Measurements from ENCODE around the gene GRPEL1. TPM values are rescaled to one million over a fixed set of nuclear protein-coding genes. Genes with fewer than 3 reads are reported as not detected.

The GRPEL1 gene
- total RNA-seq, 3 donors from 2014 or later (not counting 1 experiment from before 2014, with no cell fraction given) = 20.1 to 37.8 (median 36.8) TPM

GRCh38 chr4:7066006-7066405 is 1.9 kb downstream of the GRPEL1 start:
- Histone ChIP-seq H3K27me3 (ENCODE audit: control insufficient read depth, insufficient read depth, low read length) (no peaks in the 10 kb centered on the region), H3K36me3 (ENCODE audit: control insufficient read depth, insufficient read depth, low read length) (peaks cover 32% of the 10 kb centered on the region), H3K9me3 (ENCODE audit: control insufficient read depth, insufficient read depth, low read length) (no peaks in the 10 kb centered on the region), H3K4me3 (ENCODE audit: low read length) (no peak overlapping the region), H3K4me1 (ENCODE audit: control insufficient read depth, insufficient read depth, low read length) (peaks cover 27% of the 10 kb centered on the region), H3K27ac (ENCODE audit: low read length) (no peak overlapping the region)
- TF ChIP-seq CTCF (IDR thresholded peaks at IDR 0.05) = no peak
- WGBS (ENCODE audit: insufficient coverage) = 95% methylated on average over 11 of the region's 11 CpGs
- Mint-ChIP-seq H3K4me3 (peak overlapping the region; percentile 74), H3K27ac (no peak overlapping the region), H3K27me3 (ENCODE audit: low read depth in 2 of 2) (peaks cover 3 to 5% of the 10 kb centered on the region in 2 donors), H3K36me3 (peaks cover 7% of the 10 kb centered on the region), H3K9me3 (no peaks in the 10 kb centered on the region), H3K4me1 (peaks cover 27 to 42% of the 10 kb centered on the region in 2 donors)
- no peak for ATAC-seq
- intact Hi-C loops (cut with micrococcal nuclease) = no loop called here
- no peak for DNase-seq

DNA sequence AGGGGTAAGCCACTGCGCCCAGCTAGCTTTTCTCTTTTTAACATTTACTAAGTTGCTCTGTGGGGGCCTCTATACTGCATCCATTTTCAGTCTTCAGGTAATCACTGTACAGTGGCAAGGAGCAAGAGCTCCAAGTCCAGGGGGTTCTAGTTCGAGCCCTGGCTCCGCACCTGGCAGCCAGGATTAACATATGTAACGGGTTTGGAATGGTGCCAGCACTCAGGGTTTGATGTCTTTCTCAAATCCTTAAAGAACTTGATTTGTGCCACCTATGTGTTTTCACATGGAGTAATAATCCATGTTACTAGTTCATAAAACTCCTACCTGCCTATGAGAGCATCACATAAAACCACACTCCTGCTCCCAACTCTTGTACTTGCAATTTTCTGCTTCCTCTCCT is 4.5 kb downstream of the GRPEL1 start:
- no peaks in the 10 kb centered on the region for H3K27me3 Mint-ChIP-seq (ENCODE audit: low read depth in 2 of 2)
- DNase-seq (no peak), ATAC-seq (no peak)
- over 99% methylated on average over 4 of the region's 4 CpGs for WGBS (ENCODE audit: insufficient coverage)
- no peak for TF ChIP-seq CTCF (IDR thresholded peaks at IDR 0.05)
- intact Hi-C loops (cut with micrococcal nuclease) = no loop called here
- H3K27me3 ChIP-seq (ENCODE audit: control insufficient read depth, insufficient read depth, low read length) = no peaks in the 10 kb centered on the region
- peaks cover 8% of the 10 kb centered on the region for H3K36me3 Mint-ChIP-seq
- no peak overlapping the region for H3K27ac ChIP-seq (ENCODE audit: low read length)
- no peak overlapping the region for H3K27ac Mint-ChIP-seq
- no peaks in the 10 kb centered on the region for H3K9me3 Mint-ChIP-seq
- H3K36me3 ChIP-seq (ENCODE audit: control insufficient read depth, insufficient read depth, low read length) = peaks cover 54% of the 10 kb centered on the region
- no peak overlapping the region for H3K4me3 Mint-ChIP-seq
- peaks cover 12% of the 10 kb centered on the region for H3K4me1 ChIP-seq (ENCODE audit: control insufficient read depth, insufficient read depth, low read length)
- H3K4me1 Mint-ChIP-seq = peaks cover 15 to 24% of the 10 kb centered on the region in 2 donors
- H3K4me3 ChIP-seq (ENCODE audit: low read length) = no peak overlapping the region
- H3K9me3 ChIP-seq (ENCODE audit: control insufficient read depth, insufficient read depth, low read length) = no peaks in the 10 kb centered on the region

DNA sequence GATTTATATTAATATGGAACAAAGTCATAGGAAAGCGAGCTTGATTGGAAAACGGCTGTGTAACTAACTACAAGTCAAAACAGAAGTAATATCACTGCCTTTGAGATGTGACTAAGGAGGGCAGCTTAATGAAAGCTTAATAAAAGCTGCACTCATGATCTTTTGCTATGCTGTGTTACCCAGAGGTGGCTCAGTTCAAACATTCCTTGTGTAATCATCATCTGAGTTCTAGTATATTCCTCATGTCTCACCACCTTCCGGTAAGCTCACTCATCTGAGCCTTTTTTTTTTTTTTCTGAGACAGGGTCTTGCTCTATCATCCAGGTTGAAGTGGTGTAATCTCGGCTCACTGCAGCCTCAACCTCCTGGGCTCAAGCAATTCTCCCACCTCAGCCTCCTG is 5.0 kb downstream of the GRPEL1 start:
- DNase-seq = no peak
- H3K27me3 ChIP-seq (ENCODE audit: control insufficient read depth, insufficient read depth, low read length) = no peaks in the 10 kb centered on the region
- no peak overlapping the region for H3K27ac ChIP-seq (ENCODE audit: low read length)
- intact Hi-C loops (cut with micrococcal nuclease) = no loop called here
- H3K36me3 Mint-ChIP-seq = peaks cover 8% of the 10 kb centered on the region
- no peaks in the 10 kb centered on the region for H3K9me3 ChIP-seq (ENCODE audit: control insufficient read depth, insufficient read depth, low read length)
- no peak for ATAC-seq
- H3K27ac Mint-ChIP-seq = no peak overlapping the region
- peaks cover 11 to 19% of the 10 kb centered on the region in 2 donors for H3K4me1 Mint-ChIP-seq
- H3K36me3 ChIP-seq (ENCODE audit: control insufficient read depth, insufficient read depth, low read length) = peaks cover 54% of the 10 kb centered on the region
- H3K27me3 Mint-ChIP-seq (ENCODE audit: low read depth in 2 of 2) = no peaks in the 10 kb centered on the region
- no peak for TF ChIP-seq CTCF (IDR thresholded peaks at IDR 0.05)
- no peak overlapping the region for H3K4me3 ChIP-seq (ENCODE audit: low read length)
- WGBS (ENCODE audit: insufficient coverage) = 98% methylated on average over 4 of the region's 4 CpGs
- no peaks in the 10 kb centered on the region for H3K9me3 Mint-ChIP-seq
- H3K4me1 ChIP-seq (ENCODE audit: control insufficient read depth, insufficient read depth, low read length) = peaks cover 12% of the 10 kb centered on the region
- no peak overlapping the region for H3K4me3 Mint-ChIP-seq

DNA sequence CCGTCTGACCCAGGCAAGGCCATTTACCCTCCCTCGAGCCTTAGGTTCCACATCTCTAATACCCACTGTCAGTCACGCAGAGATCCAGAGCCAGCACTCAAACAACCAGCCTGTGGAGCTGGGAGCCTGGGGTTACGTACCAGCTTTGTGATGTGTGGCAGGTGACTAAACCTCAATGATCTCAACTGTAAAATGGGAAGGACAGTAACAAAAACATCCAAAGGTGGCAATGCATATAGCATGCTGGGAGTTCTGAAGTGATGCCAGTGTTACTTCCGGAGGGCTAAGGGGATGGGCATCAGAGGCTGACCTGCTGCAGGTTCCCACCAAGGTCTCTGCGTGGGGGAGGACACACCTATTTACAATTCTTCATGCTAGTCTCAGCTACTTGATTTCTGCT is 6.0 kb downstream of the GRPEL1 start:
- H3K27me3 ChIP-seq (ENCODE audit: control insufficient read depth, insufficient read depth, low read length) = no peaks in the 10 kb centered on the region
- Mint-ChIP-seq H3K27ac (no peak overlapping the region), H3K9me3 (no peaks in the 10 kb centered on the region), H3K27me3 (ENCODE audit: low read depth in 2 of 2) (no peaks in the 10 kb centered on the region), H3K36me3 (peaks cover 8% of the 10 kb centered on the region), H3K4me1 (peaks cover 4 to 11% of the 10 kb centered on the region in 2 donors), H3K4me3 (no peak overlapping the region)
- intact Hi-C loops (cut with micrococcal nuclease) = no loop called here
- 96% methylated on average over 6 of the region's 6 CpGs for WGBS (ENCODE audit: insufficient coverage)
- no peak overlapping the region for H3K4me3 ChIP-seq (ENCODE audit: low read length)
- DNase-seq (no peak), ATAC-seq (no peak)
- H3K4me1 ChIP-seq (ENCODE audit: control insufficient read depth, insufficient read depth, low read length) = peaks cover 6% of the 10 kb centered on the region
- no peaks in the 10 kb centered on the region for H3K9me3 ChIP-seq (ENCODE audit: control insufficient read depth, insufficient read depth, low read length)
- peaks cover 56% of the 10 kb centered on the region for H3K36me3 ChIP-seq (ENCODE audit: control insufficient read depth, insufficient read depth, low read length)
- H3K27ac ChIP-seq (ENCODE audit: low read length) = no peak overlapping the region
- TF ChIP-seq CTCF (IDR thresholded peaks at IDR 0.05) = no peak

Data from natural killer cell (primary cell).